Measurements from ENCODE around the gene C1QL2.

The C1QL2 gene

DNA sequence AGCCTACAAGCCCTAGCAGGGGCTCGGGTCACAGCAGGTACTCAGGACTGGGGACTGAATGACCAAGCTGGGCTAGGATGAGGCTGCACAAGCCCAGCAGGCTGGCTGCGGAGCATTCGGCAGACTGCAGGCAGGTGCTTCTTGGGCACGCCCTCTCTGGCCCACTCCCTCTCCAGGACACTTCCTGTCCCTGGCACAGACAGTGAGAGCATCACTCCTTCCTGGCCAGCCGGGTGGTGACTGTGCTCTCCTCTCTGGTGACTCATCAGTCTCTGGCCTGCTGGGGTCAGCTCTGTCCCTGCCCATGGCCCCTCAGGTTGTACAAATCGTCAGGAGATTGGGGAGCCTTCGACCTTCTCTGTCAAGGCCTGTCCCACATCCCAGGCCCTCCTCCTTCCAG is 22.5 kb downstream of the C1QL2 start:
- no peak for DNase-seq (ENCODE audit: extremely low spot score)
- TF ChIP-seq, protein P1, sequence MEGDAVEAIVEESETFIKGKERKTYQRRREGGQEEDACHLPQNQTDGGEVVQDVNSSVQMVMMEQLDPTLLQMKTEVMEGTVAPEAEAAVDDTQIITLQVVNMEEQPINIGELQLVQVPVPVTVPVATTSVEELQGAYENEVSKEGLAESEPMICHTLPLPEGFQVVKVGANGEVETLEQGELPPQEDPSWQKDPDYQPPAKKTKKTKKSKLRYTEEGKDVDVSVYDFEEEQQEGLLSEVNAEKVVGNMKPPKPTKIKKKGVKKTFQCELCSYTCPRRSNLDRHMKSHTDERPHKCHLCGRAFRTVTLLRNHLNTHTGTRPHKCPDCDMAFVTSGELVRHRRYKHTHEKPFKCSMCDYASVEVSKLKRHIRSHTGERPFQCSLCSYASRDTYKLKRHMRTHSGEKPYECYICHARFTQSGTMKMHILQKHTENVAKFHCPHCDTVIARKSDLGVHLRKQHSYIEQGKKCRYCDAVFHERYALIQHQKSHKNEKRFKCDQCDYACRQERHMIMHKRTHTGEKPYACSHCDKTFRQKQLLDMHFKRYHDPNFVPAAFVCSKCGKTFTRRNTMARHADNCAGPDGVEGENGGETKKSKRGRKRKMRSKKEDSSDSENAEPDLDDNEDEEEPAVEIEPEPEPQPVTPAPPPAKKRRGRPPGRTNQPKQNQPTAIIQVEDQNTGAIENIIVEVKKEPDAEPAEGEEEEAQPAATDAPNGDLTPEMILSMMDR (IDR thresholded peaks at IDR 0.05; ENCODE audit: control extremely low read depth, extremely low read depth, low read depth, missing control alignments) = no peak
- CTCF ChIA-PET = interaction anchor here (1.1 to 1.5 kb wide), 2 partner anchors 9 to 17 kb away, joined by 3 to 9 read pairs; no protein-coding TSS in a partner anchor
- POLR2A ChIA-PET = no interaction called here

DNA sequence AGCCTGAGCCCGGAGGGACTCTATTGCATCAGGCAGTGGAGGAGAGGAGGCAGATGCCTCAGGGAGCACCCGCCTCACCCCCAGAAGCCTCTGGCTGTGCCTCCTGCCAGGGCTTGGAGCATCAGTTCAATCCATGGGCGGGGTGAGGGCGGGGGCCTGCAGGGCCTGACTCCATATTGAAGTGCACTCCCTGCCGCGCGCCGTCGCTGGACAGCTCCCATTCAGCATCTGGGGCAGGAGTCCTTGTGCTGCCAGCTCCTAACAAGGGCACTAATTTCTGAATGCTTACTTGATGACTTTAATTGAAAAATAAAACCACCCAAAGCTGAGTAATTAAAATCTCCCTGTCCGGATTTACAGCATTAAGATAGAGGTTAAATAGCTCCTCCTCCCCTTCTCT is 23.8 kb downstream of the C1QL2 start:
- no peak for DNase-seq (ENCODE audit: extremely low spot score)
- TF ChIP-seq, protein P1 (IDR thresholded peaks at IDR 0.05; ENCODE audit: control extremely low read depth, extremely low read depth, low read depth, missing control alignments) = no peak
- CTCF ChIA-PET = interaction anchor here (0.8 to 1.9 kb wide), 5 partner anchors 8 to 19 kb away, joined by 3 to 9 read pairs (median 3); no protein-coding TSS in a partner anchor
- POLR2A ChIA-PET = no interaction called here

GRCh38 chr2:119126650-119127049 is 31.9 kb downstream of the C1QL2 start:
- DNase-seq (ENCODE audit: extremely low spot score) = peak; percentile 62
- ChIA-PET CTCF (interaction anchor here (1.0 to 6.0 kb wide), 3 partner anchors 9 to 245 kb away, joined by 4 to 29 read pairs (median 9); no protein-coding TSS in a partner anchor), POLR2A (no interaction called here)
- TF ChIP-seq, protein P1 (IDR thresholded peaks at IDR 0.05; ENCODE audit: control extremely low read depth, extremely low read depth, low read depth, missing control alignments) = peak; percentile 53

- TF ChIP-seq, protein P1 (IDR thresholded peaks at IDR 0.05; ENCODE audit: control extremely low read depth, extremely low read depth, low read depth, missing control alignments) = no peak
- CTCF ChIA-PET = interaction anchor here (1.0 to 2.1 kb wide), 4 partner anchors 17 to 268 kb away, joined by 3 to 4 read pairs (median 3); no protein-coding TSS in a partner anchor
Measured at GRCh38 chr2:119123389-119123788, 35.2 kb downstream of the C1QL2 start.

DNA sequence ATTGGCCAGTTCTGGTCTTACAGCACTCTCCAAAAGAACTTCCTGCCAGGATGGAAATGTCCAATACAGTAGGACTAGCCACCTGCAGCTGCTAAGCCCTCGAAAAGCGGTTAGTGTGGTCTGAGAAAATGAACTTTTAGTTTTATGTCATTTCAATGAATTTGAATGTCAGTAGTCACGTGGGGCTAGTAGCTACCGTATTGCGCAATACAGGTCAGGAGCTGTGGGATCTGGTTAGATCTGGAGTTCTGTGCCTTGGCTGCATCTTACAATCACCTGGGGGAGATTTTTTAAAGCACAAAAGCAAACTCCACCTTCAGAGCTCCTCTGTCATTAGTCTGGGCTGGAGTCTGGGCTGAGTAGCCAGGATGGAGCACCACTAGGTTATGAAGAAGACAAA is 35.9 kb downstream of the C1QL2 start:
- CTCF ChIA-PET = interaction anchor here (2.1 kb wide), 1 partner anchor 168 kb away, joined by 4 read pairs; no protein-coding TSS in a partner anchor
- POLR2A ChIA-PET = no interaction called here
- no peak for DNase-seq (ENCODE audit: extremely low spot score)
- TF ChIP-seq, protein P1 (IDR thresholded peaks at IDR 0.05; ENCODE audit: control extremely low read depth, extremely low read depth, low read depth, missing control alignments) = no peak

More at GRCh38 chr2:119123389-119123788, 35.2 kb downstream of the C1QL2 start:
- DNase-seq (ENCODE audit: extremely low spot score) = no peak
- POLR2A ChIA-PET = no interaction called here

- ChIA-PET CTCF (interaction anchor here (1.1 kb wide), 1 partner anchor 10 kb away, joined by 3 read pairs; no protein-coding TSS in a partner anchor), POLR2A (no interaction called here)
- TF ChIP-seq, protein P1 (IDR thresholded peaks at IDR 0.05; ENCODE audit: control extremely low read depth, extremely low read depth, low read depth, missing control alignments) = no peak
- no peak for DNase-seq (ENCODE audit: extremely low spot score)
Measured at GRCh38 chr2:119119999-119120756, 38.4 kb downstream of the C1QL2 start.
